SU-DHL-6 (cell line): ENCODE results near the gene SPAG9.

ENCODE experiments used
- EZH2phosphoT487 ChIP-seq: fragments of 200-600 bp; sonication (generic), shearing (Covaris generic); conservative IDR thresholded peaks from 2 replicates; pipeline ENCODE4 v1.6.1; 2018; ENCODE audit warnings: mild to moderate bottlenecking, antibody characterized with exemption, low read length, moderate library complexity, mixed read lengths
- TF ChIP-seq, protein P1 (sequence below): fragments of 200-600 bp; sonication (generic); IDR thresholded peaks from one replicate; pipeline ENCODE4 v1.5.1; 2017; ENCODE audit warnings: antibody characterized with exemption, mild to moderate bottlenecking, low read length, moderate library complexity; ENCODE audit not compliant: insufficient read depth, poor library complexity, severe bottlenecking

DNA sequence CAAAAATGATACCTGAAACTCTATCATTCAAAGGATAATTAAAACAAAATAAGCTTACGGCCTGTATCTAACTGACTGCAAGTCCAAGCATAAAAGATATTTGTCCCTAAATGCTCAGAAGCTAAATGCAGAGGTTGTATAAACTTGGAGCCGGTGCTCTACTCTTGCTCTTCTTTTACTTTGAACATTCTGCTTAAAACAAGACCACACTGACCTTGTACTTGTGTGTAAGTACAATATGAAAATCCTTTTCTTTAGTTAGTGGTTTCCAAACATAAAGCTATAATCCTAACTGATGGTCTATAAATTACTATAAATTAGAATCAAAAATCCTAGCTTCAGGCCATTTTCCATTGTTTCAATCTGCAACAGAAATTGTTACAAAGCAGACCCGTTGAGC, 74.6 kb downstream of the SPAG9 start:
- TF ChIP-seq, protein P1, sequence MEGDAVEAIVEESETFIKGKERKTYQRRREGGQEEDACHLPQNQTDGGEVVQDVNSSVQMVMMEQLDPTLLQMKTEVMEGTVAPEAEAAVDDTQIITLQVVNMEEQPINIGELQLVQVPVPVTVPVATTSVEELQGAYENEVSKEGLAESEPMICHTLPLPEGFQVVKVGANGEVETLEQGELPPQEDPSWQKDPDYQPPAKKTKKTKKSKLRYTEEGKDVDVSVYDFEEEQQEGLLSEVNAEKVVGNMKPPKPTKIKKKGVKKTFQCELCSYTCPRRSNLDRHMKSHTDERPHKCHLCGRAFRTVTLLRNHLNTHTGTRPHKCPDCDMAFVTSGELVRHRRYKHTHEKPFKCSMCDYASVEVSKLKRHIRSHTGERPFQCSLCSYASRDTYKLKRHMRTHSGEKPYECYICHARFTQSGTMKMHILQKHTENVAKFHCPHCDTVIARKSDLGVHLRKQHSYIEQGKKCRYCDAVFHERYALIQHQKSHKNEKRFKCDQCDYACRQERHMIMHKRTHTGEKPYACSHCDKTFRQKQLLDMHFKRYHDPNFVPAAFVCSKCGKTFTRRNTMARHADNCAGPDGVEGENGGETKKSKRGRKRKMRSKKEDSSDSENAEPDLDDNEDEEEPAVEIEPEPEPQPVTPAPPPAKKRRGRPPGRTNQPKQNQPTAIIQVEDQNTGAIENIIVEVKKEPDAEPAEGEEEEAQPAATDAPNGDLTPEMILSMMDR, result no peak
- TF ChIP-seq EZH2phosphoT487, result no peak
